HUES6 (cell line): ENCODE results near the gene GREM1.

Experiments
- H3K27ac ChIP-seq: 2 replicates; pipeline ENCODE4 v1.7.0; 2013; ENCODE audit warnings: low read depth, mild to moderate bottlenecking, low read length, inconsistent platforms
- H3K27me3 ChIP-seq: 2 replicates; pipeline ENCODE4 v1.6.1; 2013; ENCODE audit warnings: low read length; ENCODE audit not compliant: control insufficient read depth, insufficient read depth
- H3K36me3 ChIP-seq: 2 replicates; pipeline ENCODE4 v1.6.1; 2013; ENCODE audit warnings: low read length; ENCODE audit not compliant: control insufficient read depth, insufficient read depth
- H3K4me1 ChIP-seq: 2 replicates; pipeline ENCODE4 v1.6.1; 2013; ENCODE audit warnings: low read length; ENCODE audit not compliant: control insufficient read depth, insufficient read depth
- H3K4me3 ChIP-seq: 2 replicates; pipeline ENCODE4 v1.5.1; 2013; ENCODE audit warnings: low read depth, low read length
- H3K9ac ChIP-seq: one replicate; pipeline ENCODE4 v1.6.1; 2013; ENCODE audit warnings: mild to moderate bottlenecking, low read length
- H3K9me3 ChIP-seq: 2 replicates; pipeline ENCODE4 v1.6.1; 2013; ENCODE audit warnings: low read depth, low read length; ENCODE audit not compliant: control insufficient read depth, insufficient read depth

GREM1 gene

DNA sequence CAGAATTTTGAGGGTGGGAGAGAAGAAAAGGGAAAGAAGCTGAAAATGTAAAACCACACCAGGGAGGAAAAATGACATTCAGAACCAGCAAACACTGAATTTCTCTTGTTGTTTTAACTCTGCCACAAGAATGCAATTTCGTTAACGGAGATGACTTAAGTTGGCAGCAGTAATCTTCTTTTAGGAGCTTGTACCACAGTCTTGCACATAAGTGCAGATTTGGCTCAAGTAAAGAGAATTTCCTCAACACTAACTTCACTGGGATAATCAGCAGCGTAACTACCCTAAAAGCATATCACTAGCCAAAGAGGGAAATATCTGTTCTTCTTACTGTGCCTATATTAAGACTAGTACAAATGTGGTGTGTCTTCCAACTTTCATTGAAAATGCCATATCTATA lies 15.5 kb downstream of the GREM1 start:
- Histone ChIP-seq H3K27ac (no peak overlapping the region), H3K9me3 (no peaks in the 10 kb centered on the region), H3K36me3 (no peaks in the 10 kb centered on the region), H3K4me3 (no peak overlapping the region), H3K4me1 (peaks cover 16% of the 10 kb centered on the region), H3K27me3 (peaks cover 3% of the 10 kb centered on the region; the same call in 1 of the 2 replicates), H3K9ac (no peak overlapping the region)

GRCh38 chr15:32735989-32736700 lies 18.3 kb downstream of the GREM1 start:
- Histone ChIP-seq H3K9me3 (0 out of 2 replicates have a peak, but pooled peaks cover 2% of the 10 kb centered on the region), H3K27me3 (no peaks in the 10 kb centered on the region), H3K9ac (no peak overlapping the region), H3K27ac (no peak overlapping the region), H3K4me1 (peaks cover 1% of the 10 kb centered on the region; the same call in 1 of the 2 replicates), H3K36me3 (no peaks in the 10 kb centered on the region), H3K4me3 (no peak overlapping the region)

- H3K4me3 ChIP-seq = no peak overlapping the region
These were observed 18.9 kb downstream of the GREM1 start for GRCh38 chr15:32736701-32737061.

DNA sequence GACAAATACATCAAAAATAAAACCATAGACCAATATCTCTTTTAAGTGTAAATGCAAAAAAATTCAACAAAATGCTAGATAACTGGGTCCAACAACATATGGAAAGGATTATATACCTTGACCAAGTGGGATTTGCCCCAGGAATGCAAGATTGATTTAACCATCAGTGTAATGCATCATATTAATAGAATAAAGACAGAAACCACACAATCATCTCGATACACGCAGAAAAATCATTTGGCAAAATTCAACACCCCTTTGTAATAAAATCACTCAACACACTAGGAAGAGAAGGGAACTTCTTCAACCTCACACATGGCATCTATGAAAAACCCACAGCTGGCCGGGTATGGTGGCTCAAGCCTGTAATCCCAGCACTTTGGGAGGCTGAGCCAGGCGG lies 19.5 kb downstream of the GREM1 start:
- H3K4me1 ChIP-seq = no peaks in the 10 kb centered on the region
- H3K4me3 ChIP-seq = no peak overlapping the region
- H3K27ac ChIP-seq = no peak overlapping the region
- H3K9me3 ChIP-seq = 0 out of 2 replicates have a peak, but pooled peaks cover 2% of the 10 kb centered on the region
- no peaks in the 10 kb centered on the region for H3K36me3 ChIP-seq
- no peak overlapping the region for H3K9ac ChIP-seq
- H3K27me3 ChIP-seq = no peaks in the 10 kb centered on the region

More at GRCh38 chr15:32736701-32737061, 18.9 kb downstream of the GREM1 start:
- Histone ChIP-seq H3K27ac (no peak overlapping the region), H3K4me1 (no peaks in the 10 kb centered on the region), H3K9me3 (0 out of 2 replicates have a peak, but pooled peaks cover 2% of the 10 kb centered on the region), H3K9ac (no peak overlapping the region), H3K36me3 (no peaks in the 10 kb centered on the region), H3K27me3 (no peaks in the 10 kb centered on the region)

DNA sequence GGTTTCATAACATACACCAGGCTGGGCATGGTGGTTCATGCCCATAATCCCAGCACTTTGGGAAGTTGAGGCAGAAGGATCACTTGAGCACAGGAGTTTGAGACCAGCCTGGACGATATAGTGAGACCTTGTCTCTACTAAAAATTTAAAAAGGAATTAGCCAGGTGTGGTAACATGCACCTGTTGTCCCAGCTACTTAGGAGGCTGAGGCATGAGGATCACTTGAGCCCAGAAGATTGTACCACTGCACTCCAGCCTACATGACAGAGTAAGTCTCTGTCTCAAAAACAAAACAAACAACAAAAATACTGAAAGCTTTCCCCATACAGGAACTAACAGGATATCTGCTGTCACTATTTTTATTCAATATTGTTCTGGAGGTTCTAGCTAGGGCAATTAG lies 20.9 kb downstream of the GREM1 start:
- H3K4me1 ChIP-seq = no peaks in the 10 kb centered on the region
- no peak overlapping the region for H3K4me3 ChIP-seq
- H3K27ac ChIP-seq = no peak overlapping the region
- H3K9ac ChIP-seq = no peak overlapping the region
- no peaks in the 10 kb centered on the region for H3K36me3 ChIP-seq
- H3K9me3 ChIP-seq = 0 out of 2 replicates have a peak, but pooled peaks cover 2% of the 10 kb centered on the region
- H3K27me3 ChIP-seq = no peaks in the 10 kb centered on the region

- no peaks in the 10 kb centered on the region for H3K27me3 ChIP-seq
- H3K4me3 ChIP-seq = no peak overlapping the region
- H3K36me3 ChIP-seq = no peaks in the 10 kb centered on the region
- H3K27ac ChIP-seq = no peak overlapping the region
- 0 out of 2 replicates have a peak, but pooled peaks cover 2% of the 10 kb centered on the region for H3K9me3 ChIP-seq
- no peak overlapping the region for H3K9ac ChIP-seq
- H3K4me1 ChIP-seq = no peaks in the 10 kb centered on the region
These were observed 21.8 kb downstream of the GREM1 start for GRCh38 chr15:32739522-32740063.

- Histone ChIP-seq H3K4me3 (no peak overlapping the region), H3K4me1 (no peaks in the 10 kb centered on the region), H3K36me3 (no peaks in the 10 kb centered on the region), H3K27me3 (no peaks in the 10 kb centered on the region), H3K27ac (no peak overlapping the region), H3K9me3 (peaks cover 2% of the 10 kb centered on the region; the same call in 1 of the 2 replicates), H3K9ac (no peak overlapping the region)
These were observed 25.8 kb downstream of the GREM1 start for GRCh38 chr15:32743411-32744140.

DNA sequence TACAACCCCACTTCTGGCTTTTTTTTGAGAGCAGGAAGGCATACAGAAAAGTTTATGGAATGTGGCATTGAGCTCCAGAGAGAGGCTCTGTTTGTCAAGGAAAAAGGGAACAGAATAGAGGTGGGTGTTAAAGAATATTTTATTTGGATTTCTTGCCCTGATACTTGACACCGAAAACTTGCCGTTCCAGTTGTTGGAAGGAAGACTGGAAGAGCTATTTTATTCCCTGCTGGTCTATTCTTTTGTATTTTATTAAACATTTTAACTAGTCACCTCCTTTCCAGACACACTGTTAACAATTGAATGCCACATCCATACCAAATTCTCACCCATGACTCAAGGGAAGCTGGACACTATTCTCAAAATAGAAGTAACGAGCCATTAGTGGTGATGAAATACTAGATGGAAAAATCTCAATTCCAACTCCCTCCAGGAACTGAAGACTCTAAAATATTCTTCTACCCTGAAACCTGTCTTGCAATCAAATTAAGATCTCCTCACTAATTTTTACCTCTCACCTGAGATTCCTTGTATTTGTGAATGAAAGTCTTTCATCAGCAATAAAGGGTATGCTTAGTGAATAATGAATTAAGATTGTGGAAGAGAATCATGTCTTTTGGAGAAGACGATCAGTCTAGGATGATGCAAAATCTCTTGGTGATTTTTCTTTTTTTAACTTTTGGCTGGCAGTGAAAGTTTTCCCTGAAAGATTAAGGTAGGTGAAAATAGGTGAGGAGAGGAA lies 28.5 kb downstream of the GREM1 start:
- Histone ChIP-seq H3K27me3 (no peaks in the 10 kb centered on the region), H3K27ac (no peak overlapping the region), H3K4me3 (no peak overlapping the region), H3K4me1 (no peaks in the 10 kb centered on the region), H3K9me3 (no peaks in the 10 kb centered on the region; the same call in 1 of the 2 replicates), H3K9ac (no peak overlapping the region), H3K36me3 (no peaks in the 10 kb centered on the region)

GRCh38 chr15:32747921-32748342 lies 30.1 kb downstream of the GREM1 start:
- H3K4me3 ChIP-seq = no peak overlapping the region

DNA sequence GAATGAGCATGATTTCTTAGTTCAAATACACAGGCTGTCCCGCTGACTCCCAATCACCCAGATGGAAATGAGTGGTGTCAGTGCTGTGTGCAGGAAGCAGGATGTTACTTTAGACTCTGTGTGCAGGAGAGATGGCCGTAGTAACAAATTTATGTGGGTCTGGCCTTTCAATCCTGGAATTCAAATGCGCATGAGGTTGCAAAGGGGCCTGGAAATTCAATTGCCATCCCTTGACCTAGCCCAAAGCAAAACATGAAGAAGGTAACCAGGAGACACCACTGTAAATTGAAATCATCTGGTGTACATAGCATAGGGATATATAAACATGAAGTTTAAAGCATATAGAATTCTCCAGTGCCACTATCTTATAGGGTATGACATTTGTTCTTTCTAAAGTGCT lies 33.2 kb downstream of the GREM1 start:
- Histone ChIP-seq H3K4me1 (no peaks in the 10 kb centered on the region), H3K9ac (no peak overlapping the region), H3K27ac (no peak overlapping the region), H3K27me3 (no peaks in the 10 kb centered on the region), H3K4me3 (no peak overlapping the region), H3K36me3 (no peaks in the 10 kb centered on the region), H3K9me3 (no peaks in the 10 kb centered on the region; the same call in 1 of the 2 replicates)

More at GRCh38 chr15:32747921-32748342, 30.1 kb downstream of the GREM1 start:
- no peaks in the 10 kb centered on the region for H3K27me3 ChIP-seq
- H3K4me1 ChIP-seq = no peaks in the 10 kb centered on the region
- no peaks in the 10 kb centered on the region for H3K36me3 ChIP-seq
- no peak overlapping the region for H3K9ac ChIP-seq
- H3K9me3 ChIP-seq = no peaks in the 10 kb centered on the region; the same call in 1 of the 2 replicates
- no peak overlapping the region for H3K27ac ChIP-seq
